Measurements from ENCODE around the gene ZBTB48. TPM values are rescaled to one million over a fixed set of nuclear protein-coding genes. Genes with fewer than 3 reads are reported as not detected.

Gene ZBTB48
- polyA plus RNA-seq, 3 donors = 13.2 to 94.2 (median 23.0) TPM

- Mint-ChIP-seq H3K27me3 (ENCODE audit: low read depth in 3 of 3) (peaks cover 0 to 4% (median 0%) of the 10 kb centered on the region in 3 donors), H3K4me3 (no peak overlapping the region), H3K36me3 (peaks cover 52 to 76% of the 10 kb centered on the region in 2 donors), H3K4me1 (peaks cover 20% of the 10 kb centered on the region), H3K9me3 (no peaks in the 10 kb centered on the region), H3K27ac (no peak overlapping the region)
- no peak overlapping the region for H3K9ac ChIP-seq (ENCODE audit: insufficient read depth, low read length, poor library complexity, severe bottlenecking)
- no peak for DNase-seq
- peaks cover 27% of the 10 kb centered on the region for H3K79me2 ChIP-seq (ENCODE audit: insufficient read depth, low read length)
- H3K27ac ChIP-seq (ENCODE audit: low read depth in 1 of 2, low read length in 2 of 2) = no peak overlapping the region
- TF ChIP-seq, protein P1, sequence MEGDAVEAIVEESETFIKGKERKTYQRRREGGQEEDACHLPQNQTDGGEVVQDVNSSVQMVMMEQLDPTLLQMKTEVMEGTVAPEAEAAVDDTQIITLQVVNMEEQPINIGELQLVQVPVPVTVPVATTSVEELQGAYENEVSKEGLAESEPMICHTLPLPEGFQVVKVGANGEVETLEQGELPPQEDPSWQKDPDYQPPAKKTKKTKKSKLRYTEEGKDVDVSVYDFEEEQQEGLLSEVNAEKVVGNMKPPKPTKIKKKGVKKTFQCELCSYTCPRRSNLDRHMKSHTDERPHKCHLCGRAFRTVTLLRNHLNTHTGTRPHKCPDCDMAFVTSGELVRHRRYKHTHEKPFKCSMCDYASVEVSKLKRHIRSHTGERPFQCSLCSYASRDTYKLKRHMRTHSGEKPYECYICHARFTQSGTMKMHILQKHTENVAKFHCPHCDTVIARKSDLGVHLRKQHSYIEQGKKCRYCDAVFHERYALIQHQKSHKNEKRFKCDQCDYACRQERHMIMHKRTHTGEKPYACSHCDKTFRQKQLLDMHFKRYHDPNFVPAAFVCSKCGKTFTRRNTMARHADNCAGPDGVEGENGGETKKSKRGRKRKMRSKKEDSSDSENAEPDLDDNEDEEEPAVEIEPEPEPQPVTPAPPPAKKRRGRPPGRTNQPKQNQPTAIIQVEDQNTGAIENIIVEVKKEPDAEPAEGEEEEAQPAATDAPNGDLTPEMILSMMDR (IDR thresholded peaks at IDR 0.05) = no peak
- WGBS (ENCODE audit: insufficient coverage) = 88% methylated on average over 9 of the region's 12 CpGs
- H3K36me3 ChIP-seq (replicated peaks in 1 of 2; ENCODE audit: control insufficient read depth in 1 of 2, insufficient read depth in 2 of 2, low read length in 2 of 2) = peaks cover 49 to 68% of the 10 kb centered on the region in 2 donors
- H3K4me3 ChIP-seq (replicated peaks in 1 of 3; ENCODE audit: low read depth in 2 of 3, low read length in 3 of 3) = no peak overlapping the region
- H4K20me1 ChIP-seq (ENCODE audit: insufficient read depth, low read length) = peaks cover 24% of the 10 kb centered on the region
- no peak overlapping the region for H3K4me2 ChIP-seq (replicated peaks; ENCODE audit: extremely low read depth, low read length, poor library complexity, severe bottlenecking)
- intact Hi-C loops (cut with micrococcal nuclease) = loop anchor here in 1 of 2 donors (10.0 kb wide), 1 partner anchor 156 kb away; the partner anchor contains the start of gene CAMTA1
- H3K9me3 ChIP-seq (replicated peaks in 1 of 2; ENCODE audit: control insufficient read depth in 1 of 2, insufficient read depth in 1 of 2, low read length in 2 of 2) = no peaks in the 10 kb centered on the region
- H2AFZ ChIP-seq (ENCODE audit: insufficient read depth, low read depth, low read length, poor library complexity, severe bottlenecking) = no peak overlapping the region
- H3K27me3 ChIP-seq (ENCODE audit: control insufficient read depth in 2 of 2, insufficient read depth in 2 of 2, low read length in 2 of 2) = no peaks in the 10 kb centered on the region
- H3K4me1 ChIP-seq (ENCODE audit: control insufficient read depth in 1 of 2, insufficient read depth in 2 of 2, low read length in 2 of 2) = peaks cover 14 to 17% of the 10 kb centered on the region in 2 donors
Observed at GRCh38 chr1:6628971-6629479, 49.2 kb downstream of the ZBTB48 start.

- H3K27me3 Mint-ChIP-seq (ENCODE audit: low read depth in 3 of 3) = peaks cover 0 to 4% (median 0%) of the 10 kb centered on the region in 3 donors
- WGBS (ENCODE audit: insufficient coverage) = 100% methylated on average over 8 of the region's 8 CpGs
- peaks cover 16% of the 10 kb centered on the region for H3K4me1 Mint-ChIP-seq
- H3K4me1 ChIP-seq (ENCODE audit: control insufficient read depth in 1 of 2, insufficient read depth in 2 of 2, low read length in 2 of 2) = peaks cover 9 to 10% of the 10 kb centered on the region in 2 donors
- peak overlapping the region in 1 of 7 donors; percentile 44 for H3K27ac Mint-ChIP-seq
- no peaks in the 10 kb centered on the region for H3K9me3 ChIP-seq (replicated peaks in 1 of 2; ENCODE audit: control insufficient read depth in 1 of 2, insufficient read depth in 1 of 2, low read length in 2 of 2)
- TF ChIP-seq, protein P1 (IDR thresholded peaks at IDR 0.05) = no peak
- H3K36me3 Mint-ChIP-seq = peaks cover 59 to 86% of the 10 kb centered on the region in 2 donors
- H3K4me3 Mint-ChIP-seq = no peak overlapping the region
- peaks cover 58 to 78% of the 10 kb centered on the region in 2 donors for H3K36me3 ChIP-seq (replicated peaks in 1 of 2; ENCODE audit: control insufficient read depth in 1 of 2, insufficient read depth in 2 of 2, low read length in 2 of 2)
- no peak overlapping the region for H3K4me3 ChIP-seq (replicated peaks in 1 of 3; ENCODE audit: low read depth in 2 of 3, low read length in 3 of 3)
- no peak overlapping the region for H3K4me2 ChIP-seq (replicated peaks; ENCODE audit: extremely low read depth, low read length, poor library complexity, severe bottlenecking)
- H3K79me2 ChIP-seq (ENCODE audit: insufficient read depth, low read length) = peaks cover 27% of the 10 kb centered on the region
- H3K9me3 Mint-ChIP-seq = no peaks in the 10 kb centered on the region
- intact Hi-C loops (cut with micrococcal nuclease) = no loop called here
- no peak overlapping the region for H2AFZ ChIP-seq (ENCODE audit: insufficient read depth, low read depth, low read length, poor library complexity, severe bottlenecking)
- no peaks in the 10 kb centered on the region for H3K27me3 ChIP-seq (ENCODE audit: control insufficient read depth in 2 of 2, insufficient read depth in 2 of 2, low read length in 2 of 2)
- DNase-seq = no peak
- H3K27ac ChIP-seq (ENCODE audit: low read depth in 1 of 2, low read length in 2 of 2) = no peak overlapping the region
- H3K9ac ChIP-seq (ENCODE audit: insufficient read depth, low read length, poor library complexity, severe bottlenecking) = no peak overlapping the region
- H4K20me1 ChIP-seq (ENCODE audit: insufficient read depth, low read length) = peaks cover 24% of the 10 kb centered on the region
Observed at GRCh38 chr1:6630027-6630426, 50.2 kb downstream of the ZBTB48 start.

Data from CD14-positive monocyte (primary cell).